HG03521 (cell line): Measurements from ENCODE around the gene KLHL2.

Experiments
- ATAC-seq: cut with Tn5 transposase; IDR thresholded peaks from one replicate; pipeline ENCODE4 v1.9.1; 2021; ENCODE audit warnings: mild to moderate bottlenecking, moderate library complexity; ENCODE audit not compliant: unreplicated experiment

Gene KLHL2

GRCh38 chr4:165360985-165361670 is 153.8 kb downstream of the KLHL2 start:
- ATAC-seq: no peak

GRCh38 chr4:165361810-165362209 is 154.4 kb downstream of the KLHL2 start:
- no peak for ATAC-seq

GRCh38 chr4:165364452-165365080 is 157.2 kb downstream of the KLHL2 start:
- ATAC-seq: no peak

- ATAC-seq: no peak
Observed at GRCh38 chr4:165367040-165367439, 159.7 kb downstream of the KLHL2 start.

GRCh38 chr4:165368114-165368513 is 160.8 kb downstream of the KLHL2 start:
- ATAC-seq: no peak

GRCh38 chr4:165368567-165368966 is 161.2 kb downstream of the KLHL2 start:
- ATAC-seq: no peak

GRCh38 chr4:165369522-165369921 is 162.2 kb downstream of the KLHL2 start:
- no peak for ATAC-seq

- ATAC-seq: no peak
Observed at GRCh38 chr4:165370530-165370929, 163.2 kb downstream of the KLHL2 start.
